A549 (cell line): Measurements from ENCODE around the gene HMG20A.

ENCODE experiments used
- CEBPB ChIP-seq, 2 experiments: fragments of >200 bp in 1 of 2; sonication (Bioruptor Twin) in 1 of 2; formaldehyde crosslinking in 1 of 2; IDR thresholded peaks; 2 replicates each; pipeline ENCODE4 v1.6.1; 2012 to 2016
- EP300 ChIP-seq, 2 experiments: fragments of >200 bp; sonication (Bioruptor Twin); formaldehyde crosslinking; IDR thresholded peaks; 2 replicates in 1 of 2; 3 replicates in 1 of 2; pipeline ENCODE4 v1.6.1; 2016 to 2017
- ESRRA ChIP-seq: fragments of 150-350 bp; IDR thresholded peaks from 2 replicates; pipeline ENCODE4 v1.6.1; 2014; ENCODE audit warnings: mild to moderate bottlenecking, low read length, borderline replicate concordance
- MAFK ChIP-seq: fragments of 450-650 bp; IDR thresholded peaks from 2 replicates; pipeline ENCODE4 v1.6.1; 2014; ENCODE audit not compliant: partially characterized antibody
- RNF2 ChIP-seq: fragments of 200-600 bp; sonication (generic); IDR thresholded peaks from 2 replicates; pipeline ENCODE4 v1.6.1; 2016; ENCODE audit warnings: low read depth, mild to moderate bottlenecking, antibody characterized with exemption, moderate library complexity, borderline replicate concordance
- SMC3 ChIP-seq: fragments of >200 bp; sonication (Bioruptor Twin); formaldehyde crosslinking; IDR thresholded peaks from 3 replicates; pipeline ENCODE4 v1.6.1; 2018; ENCODE audit warnings: inconsistent platforms
- ZFP36 ChIP-seq: fragments of 450-650 bp; IDR thresholded peaks from 2 replicates; pipeline ENCODE4 v1.6.1; 2014; ENCODE audit warnings: borderline replicate concordance; ENCODE audit not compliant: partially characterized antibody
- TF ChIP-seq, protein P1 (sequence below): fragments of 150-350 bp; IDR thresholded peaks from 2 replicates; pipeline ENCODE4 v1.6.1; 2014; ENCODE audit warnings: low read depth, mild to moderate bottlenecking, low read length
- TF ChIP-seq, protein P2 (sequence below): fragments of >200 bp; sonication (Bioruptor Twin); formaldehyde crosslinking; IDR thresholded peaks from 3 replicates; pipeline ENCODE4 v1.5.1; 2016
- TF ChIP-seq, protein P3 (sequence below): IDR thresholded peaks from 2 replicates; pipeline ENCODE4 v1.6.1; 2012
- TF ChIP-seq, protein P4 (sequence below): fragments of >200 bp; sonication (Bioruptor Twin); formaldehyde crosslinking; IDR thresholded peaks from 3 replicates; pipeline ENCODE4 v1.6.1; 2016
- TF ChIP-seq, protein P5 (sequence below): IDR thresholded peaks from 2 replicates; pipeline ENCODE4 v1.6.1; 2012; ENCODE audit warnings: low read depth, borderline replicate concordance

DNA sequence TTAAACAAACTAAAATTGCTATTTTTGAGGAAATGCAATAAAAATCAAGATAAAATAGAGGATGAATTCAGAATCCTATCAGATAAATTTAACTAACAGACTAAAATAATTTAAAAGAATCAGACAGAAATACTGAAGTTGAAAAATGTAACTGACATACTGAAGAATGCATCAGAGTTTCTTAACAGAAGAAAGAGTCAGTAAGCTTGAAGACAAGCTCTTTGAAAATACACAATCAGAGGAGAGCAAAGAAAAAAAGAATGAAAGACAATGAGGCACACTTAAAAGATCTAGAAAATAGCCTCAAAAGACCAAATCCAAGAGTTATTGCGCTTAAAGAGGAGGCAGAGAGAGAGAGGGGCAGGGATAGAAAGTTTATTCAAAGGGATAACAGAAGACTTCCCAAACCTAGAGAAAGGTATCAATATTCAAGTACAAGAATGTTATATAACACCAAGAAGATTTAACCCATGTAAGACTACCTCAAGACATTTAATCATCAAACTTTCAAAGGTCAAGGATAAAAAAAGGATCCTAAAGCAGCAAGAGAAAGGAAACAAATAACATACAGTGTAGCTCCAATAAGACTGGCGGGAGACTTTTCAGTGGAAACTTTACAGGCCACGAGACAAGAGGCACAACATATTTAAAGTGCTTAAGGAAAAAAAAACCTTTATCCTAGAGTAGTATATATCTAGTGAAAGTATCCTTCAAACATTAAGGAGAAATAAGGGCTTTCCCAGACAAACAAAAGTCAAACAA is 25.5 kb upstream of the HMG20A start:
- TF ChIP-seq RNF2 (no peak), CEBPB (IDR thresholded peaks at IDR 0.05) (no peak), ESRRA (no peak), EP300 (IDR thresholded peaks at IDR 0.05) (no peak), ZFP36 (no peak), SMC3 (no peak), MAFK (no peak)
- TF ChIP-seq, protein P1, sequence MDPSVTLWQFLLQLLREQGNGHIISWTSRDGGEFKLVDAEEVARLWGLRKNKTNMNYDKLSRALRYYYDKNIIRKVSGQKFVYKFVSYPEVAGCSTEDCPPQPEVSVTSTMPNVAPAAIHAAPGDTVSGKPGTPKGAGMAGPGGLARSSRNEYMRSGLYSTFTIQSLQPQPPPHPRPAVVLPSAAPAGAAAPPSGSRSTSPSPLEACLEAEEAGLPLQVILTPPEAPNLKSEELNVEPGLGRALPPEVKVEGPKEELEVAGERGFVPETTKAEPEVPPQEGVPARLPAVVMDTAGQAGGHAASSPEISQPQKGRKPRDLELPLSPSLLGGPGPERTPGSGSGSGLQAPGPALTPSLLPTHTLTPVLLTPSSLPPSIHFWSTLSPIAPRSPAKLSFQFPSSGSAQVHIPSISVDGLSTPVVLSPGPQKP, result no peak
- TF ChIP-seq, protein P2, sequence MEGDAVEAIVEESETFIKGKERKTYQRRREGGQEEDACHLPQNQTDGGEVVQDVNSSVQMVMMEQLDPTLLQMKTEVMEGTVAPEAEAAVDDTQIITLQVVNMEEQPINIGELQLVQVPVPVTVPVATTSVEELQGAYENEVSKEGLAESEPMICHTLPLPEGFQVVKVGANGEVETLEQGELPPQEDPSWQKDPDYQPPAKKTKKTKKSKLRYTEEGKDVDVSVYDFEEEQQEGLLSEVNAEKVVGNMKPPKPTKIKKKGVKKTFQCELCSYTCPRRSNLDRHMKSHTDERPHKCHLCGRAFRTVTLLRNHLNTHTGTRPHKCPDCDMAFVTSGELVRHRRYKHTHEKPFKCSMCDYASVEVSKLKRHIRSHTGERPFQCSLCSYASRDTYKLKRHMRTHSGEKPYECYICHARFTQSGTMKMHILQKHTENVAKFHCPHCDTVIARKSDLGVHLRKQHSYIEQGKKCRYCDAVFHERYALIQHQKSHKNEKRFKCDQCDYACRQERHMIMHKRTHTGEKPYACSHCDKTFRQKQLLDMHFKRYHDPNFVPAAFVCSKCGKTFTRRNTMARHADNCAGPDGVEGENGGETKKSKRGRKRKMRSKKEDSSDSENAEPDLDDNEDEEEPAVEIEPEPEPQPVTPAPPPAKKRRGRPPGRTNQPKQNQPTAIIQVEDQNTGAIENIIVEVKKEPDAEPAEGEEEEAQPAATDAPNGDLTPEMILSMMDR, result no peak
- TF ChIP-seq, protein P3, sequence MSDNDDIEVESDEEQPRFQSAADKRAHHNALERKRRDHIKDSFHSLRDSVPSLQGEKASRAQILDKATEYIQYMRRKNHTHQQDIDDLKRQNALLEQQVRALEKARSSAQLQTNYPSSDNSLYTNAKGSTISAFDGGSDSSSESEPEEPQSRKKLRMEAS, result no peak
- TF ChIP-seq, protein P4, sequence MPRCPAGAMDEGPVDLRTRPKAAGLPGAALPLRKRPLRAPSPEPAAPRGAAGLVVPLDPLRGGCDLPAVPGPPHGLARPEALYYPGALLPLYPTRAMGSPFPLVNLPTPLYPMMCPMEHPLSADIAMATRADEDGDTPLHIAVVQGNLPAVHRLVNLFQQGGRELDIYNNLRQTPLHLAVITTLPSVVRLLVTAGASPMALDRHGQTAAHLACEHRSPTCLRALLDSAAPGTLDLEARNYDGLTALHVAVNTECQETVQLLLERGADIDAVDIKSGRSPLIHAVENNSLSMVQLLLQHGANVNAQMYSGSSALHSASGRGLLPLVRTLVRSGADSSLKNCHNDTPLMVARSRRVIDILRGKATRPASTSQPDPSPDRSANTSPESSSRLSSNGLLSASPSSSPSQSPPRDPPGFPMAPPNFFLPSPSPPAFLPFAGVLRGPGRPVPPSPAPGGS, result no peak
- TF ChIP-seq, protein P5, sequence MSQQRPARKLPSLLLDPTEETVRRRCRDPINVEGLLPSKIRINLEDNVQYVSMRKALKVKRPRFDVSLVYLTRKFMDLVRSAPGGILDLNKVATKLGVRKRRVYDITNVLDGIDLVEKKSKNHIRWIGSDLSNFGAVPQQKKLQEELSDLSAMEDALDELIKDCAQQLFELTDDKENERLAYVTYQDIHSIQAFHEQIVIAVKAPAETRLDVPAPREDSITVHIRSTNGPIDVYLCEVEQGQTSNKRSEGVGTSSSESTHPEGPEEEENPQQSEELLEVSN, result no peak
